ENCODE data around the gene SRBD1. TPM values are rescaled to one million over a fixed set of nuclear protein-coding genes. Genes with fewer than 3 reads are reported as not detected.

SRBD1 gene
- total and polyA plus RNA-seq, 9 donors: 4.8 to 34.8 (median 15.9) TPM

DNA sequence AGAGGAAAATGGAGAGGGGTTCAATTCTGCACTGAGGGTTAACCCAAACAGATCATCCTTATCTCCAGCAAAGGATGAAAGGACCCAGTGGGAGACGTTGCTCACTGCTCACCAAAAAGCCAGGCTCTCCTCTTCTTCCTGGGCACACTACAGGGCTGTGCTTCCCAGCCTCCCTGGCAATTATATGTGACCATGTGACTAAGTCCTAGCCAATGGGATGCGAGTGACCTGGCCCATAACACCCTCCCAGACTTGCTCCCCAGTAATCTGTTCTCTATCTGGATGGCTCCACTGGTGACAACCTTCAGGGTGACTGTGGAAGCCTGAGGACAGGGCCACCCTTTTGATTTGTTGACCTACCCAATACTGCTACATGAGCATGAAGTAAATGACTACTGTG, 29.5 kb upstream of the SRBD1 start:
- TF ChIP-seq, protein P1, sequence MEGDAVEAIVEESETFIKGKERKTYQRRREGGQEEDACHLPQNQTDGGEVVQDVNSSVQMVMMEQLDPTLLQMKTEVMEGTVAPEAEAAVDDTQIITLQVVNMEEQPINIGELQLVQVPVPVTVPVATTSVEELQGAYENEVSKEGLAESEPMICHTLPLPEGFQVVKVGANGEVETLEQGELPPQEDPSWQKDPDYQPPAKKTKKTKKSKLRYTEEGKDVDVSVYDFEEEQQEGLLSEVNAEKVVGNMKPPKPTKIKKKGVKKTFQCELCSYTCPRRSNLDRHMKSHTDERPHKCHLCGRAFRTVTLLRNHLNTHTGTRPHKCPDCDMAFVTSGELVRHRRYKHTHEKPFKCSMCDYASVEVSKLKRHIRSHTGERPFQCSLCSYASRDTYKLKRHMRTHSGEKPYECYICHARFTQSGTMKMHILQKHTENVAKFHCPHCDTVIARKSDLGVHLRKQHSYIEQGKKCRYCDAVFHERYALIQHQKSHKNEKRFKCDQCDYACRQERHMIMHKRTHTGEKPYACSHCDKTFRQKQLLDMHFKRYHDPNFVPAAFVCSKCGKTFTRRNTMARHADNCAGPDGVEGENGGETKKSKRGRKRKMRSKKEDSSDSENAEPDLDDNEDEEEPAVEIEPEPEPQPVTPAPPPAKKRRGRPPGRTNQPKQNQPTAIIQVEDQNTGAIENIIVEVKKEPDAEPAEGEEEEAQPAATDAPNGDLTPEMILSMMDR (IDR thresholded peaks at IDR 0.05): no peak
- TF ChIP-seq EP300 (IDR thresholded peaks at IDR 0.05): no peak
- no peak for TF ChIP-seq POLR2A (IDR thresholded peaks at IDR 0.05)
- intact Hi-C loops (cut with DNase I): loop anchor here in 2 of 4 donors (5.0 to 10.0 kb wide), 3 partner anchors 134 to 297 kb away; no protein-coding TSS in a partner anchor
- H3K27me3 ChIP-seq: no peaks in the 10 kb centered on the region
- H3K4me1 ChIP-seq (ENCODE audit: insufficient read depth): no peaks in the 10 kb centered on the region
- WGBS, 3 donors: 62 to 71% (median 71%) methylated on average over 2 of the region's 2 CpGs
- H3K4me3 ChIP-seq: no peak overlapping the region
- H3K27ac ChIP-seq: no peak overlapping the region
- H3K36me3 ChIP-seq: no peaks in the 10 kb centered on the region
- DNase-seq: no peak
- no peaks in the 10 kb centered on the region for H3K9me3 ChIP-seq

DNA sequence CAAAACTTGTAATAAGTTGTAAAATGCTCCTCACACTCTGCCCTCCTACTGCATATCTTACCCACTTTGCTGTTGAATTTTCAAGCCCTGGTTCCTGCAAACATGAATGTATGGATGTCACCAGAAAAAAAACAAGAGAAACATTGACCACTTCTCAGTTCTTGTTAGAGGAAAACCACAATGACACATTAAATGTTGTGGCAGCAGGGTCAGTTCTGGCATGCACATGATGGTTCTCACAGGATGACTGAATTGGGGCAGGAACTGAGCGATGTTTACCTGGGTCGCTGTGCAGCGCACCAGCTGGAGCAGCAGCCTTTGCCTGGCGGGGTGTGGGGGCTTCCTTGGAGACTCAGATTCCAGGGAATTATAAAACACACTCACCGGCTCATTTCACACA, 26.4 kb upstream of the SRBD1 start:
- WGBS, 3 donors: 67 to 85% (median 78%) methylated on average over 5 of the region's 5 CpGs
- intact Hi-C loops (cut with DNase I): no loop called here
- Histone ChIP-seq H3K27me3 (no peaks in the 10 kb centered on the region), H3K4me3 (no peak overlapping the region), H3K27ac (no peak overlapping the region), H3K4me1 (ENCODE audit: insufficient read depth) (no peaks in the 10 kb centered on the region), H3K36me3 (no peaks in the 10 kb centered on the region), H3K9me3 (no peaks in the 10 kb centered on the region)
- no peak for DNase-seq
- TF ChIP-seq EP300 (IDR thresholded peaks at IDR 0.05) (no peak), POLR2A (IDR thresholded peaks at IDR 0.05) (no peak)
- TF ChIP-seq, protein P1 (IDR thresholded peaks at IDR 0.05): no peak

DNA sequence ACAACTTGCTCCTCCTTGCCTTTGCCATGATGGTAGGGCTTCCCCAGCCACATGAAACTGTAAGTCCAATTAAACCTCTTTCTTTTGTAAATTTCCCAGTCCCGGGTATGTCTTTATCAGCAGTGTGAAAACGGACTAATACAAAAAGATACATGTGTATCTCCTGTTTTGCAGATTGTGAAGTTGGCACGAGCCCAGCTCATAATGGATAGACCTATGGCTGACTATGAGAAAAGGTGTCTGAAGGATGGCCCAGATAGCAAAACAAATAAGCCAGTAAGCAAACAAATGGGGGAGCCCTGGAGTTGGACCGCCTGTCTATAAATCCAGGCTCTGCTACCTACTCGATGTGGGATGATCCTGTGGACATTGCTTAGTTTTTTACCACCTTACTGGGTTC, 24.9 kb upstream of the SRBD1 start:
- Histone ChIP-seq H3K4me1 (ENCODE audit: insufficient read depth) (no peaks in the 10 kb centered on the region), H3K27me3 (no peaks in the 10 kb centered on the region), H3K27ac (no peak overlapping the region), H3K9me3 (no peaks in the 10 kb centered on the region), H3K36me3 (no peaks in the 10 kb centered on the region), H3K4me3 (no peak overlapping the region)
- intact Hi-C loops (cut with DNase I): no loop called here
- 58 to 63% (median 63%) methylated on average over 5 of the region's 5 CpGs for WGBS, 3 donors
- TF ChIP-seq, protein P1 (IDR thresholded peaks at IDR 0.05): no peak
- TF ChIP-seq EP300 (IDR thresholded peaks at IDR 0.05) (no peak), POLR2A (IDR thresholded peaks at IDR 0.05) (no peak)
- no peak for DNase-seq

DNA sequence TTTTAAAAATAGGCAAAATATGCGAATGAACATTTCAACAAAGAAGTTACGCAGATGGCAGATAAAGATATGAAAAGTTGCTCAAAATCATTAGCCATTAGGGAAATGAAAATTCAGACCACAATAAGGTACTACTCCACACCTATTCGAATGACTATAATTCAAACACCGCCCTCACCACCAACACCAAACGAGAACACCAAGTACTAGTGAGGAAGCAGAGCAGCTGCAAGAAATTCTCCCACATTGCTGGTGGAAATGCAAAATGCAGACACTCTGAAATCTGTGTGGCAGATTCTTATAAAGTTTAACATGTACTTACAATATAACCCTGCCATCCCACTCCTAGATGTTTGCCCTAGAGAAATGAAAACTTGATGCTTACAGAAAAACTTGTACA, 23.2 kb upstream of the SRBD1 start:
- intact Hi-C loops (cut with DNase I): no loop called here
- no peak for DNase-seq
- Histone ChIP-seq H3K4me1 (ENCODE audit: insufficient read depth) (no peaks in the 10 kb centered on the region), H3K27me3 (no peaks in the 10 kb centered on the region), H3K36me3 (no peaks in the 10 kb centered on the region), H3K4me3 (no peak overlapping the region), H3K9me3 (no peaks in the 10 kb centered on the region), H3K27ac (no peak overlapping the region)
- TF ChIP-seq POLR2A (IDR thresholded peaks at IDR 0.05): no peak
- TF ChIP-seq EP300 (IDR thresholded peaks at IDR 0.05): no peak
- TF ChIP-seq, protein P1 (IDR thresholded peaks at IDR 0.05): no peak
- WGBS, 3 donors: 72 to 76% (median 72%) methylated on average over 5 of the region's 5 CpGs
